Activated T-cell treated with anti-CD3 and anti-CD28 coated beads, Interleukin-2, amount 50 U/mL, for 72 hours (primary cell): Measurements from ENCODE around the gene OR10Z1. TPM values are rescaled to one million over a fixed set of nuclear protein-coding genes. Genes with fewer than 3 reads are reported as not detected.

Experiments used
- ATAC-seq, 2 donors: fragments of 150-1000 bp; cut with Tn5 transposase; replicated peaks in 1 of 2; 2 replicates each; pipeline ENCODE4 v1.10.0; 2021; ENCODE audit warnings: moderate library complexity in 2 of 2, mild to moderate bottlenecking in 1 of 2
- DNase-seq, 2 donors: peaks; one replicate each; pipeline ENCODE4 v3.0.0; 2021 to 2022; ENCODE audit warnings: mixed read lengths in 1 of 2
- H3K27ac Mint-ChIP-seq: one replicate; pipeline ENCODE4 v1.8.0; 2022; ENCODE audit warnings: mild to moderate bottlenecking, moderate library complexity, mixed read lengths
- H3K27me3 Mint-ChIP-seq: one replicate; pipeline ENCODE4 v1.8.0; 2022; ENCODE audit warnings: low read depth, mixed read lengths
- H3K36me3 Mint-ChIP-seq, 2 donors: one replicate each; pipeline ENCODE4 v1.8.0; 2022; ENCODE audit warnings: mixed read lengths in 2 of 2, mild to moderate bottlenecking in 1 of 2; ENCODE audit not compliant: insufficient read depth in 2 of 2
- H3K4me1 Mint-ChIP-seq: one replicate; pipeline ENCODE4 v1.8.0; 2022; ENCODE audit warnings: low read depth, mixed read lengths
- H3K4me3 Mint-ChIP-seq, 2 donors: one replicate each; pipeline ENCODE4 v1.8.0; 2022; ENCODE audit warnings: mild to moderate bottlenecking in 2 of 2, mixed read lengths in 2 of 2, moderate library complexity in 2 of 2
- H3K9me3 Mint-ChIP-seq, 2 donors: one replicate each; pipeline ENCODE4 v1.8.0; 2022; ENCODE audit warnings: mixed read lengths in 2 of 2
- total RNA-seq, 2 donors: library from RNA; stranded (reverse); gene quantifications; one replicate each; pipeline ENCODE4 v1.2.3, GENCODE V29; 2022

Gene OR10Z1
- not detected for total RNA-seq

GRCh38 chr1:158604968-158605367 lies at the start of gene OR10Z1:
Gene OR10Z1, plus strand, starts transcription at chr1:158605268. Its CDS starts 1,171 bp downstream, at chr1:158606439.
- no peaks in the 10 kb centered on the region for H3K36me3 Mint-ChIP-seq
- no peaks in the 10 kb centered on the region for H3K9me3 Mint-ChIP-seq
- ATAC-seq: no peak
- H3K4me1 Mint-ChIP-seq: no peaks in the 10 kb centered on the region
- no peak within 1 kb of the TSS for H3K27ac Mint-ChIP-seq
- H3K27me3 Mint-ChIP-seq: no peaks in the 10 kb centered on the region
- no peak for DNase-seq
- H3K4me3 Mint-ChIP-seq: no peak within 1 kb of the TSS

- no peak overlapping the region for H3K4me3 Mint-ChIP-seq
- no peaks in the 10 kb centered on the region for H3K4me1 Mint-ChIP-seq
- H3K27me3 Mint-ChIP-seq: peaks cover 15% of the 10 kb centered on the region
- ATAC-seq (no peak), DNase-seq (no peak)
- H3K9me3 Mint-ChIP-seq: no peaks in the 10 kb centered on the region
- H3K27ac Mint-ChIP-seq: no peak overlapping the region
- H3K36me3 Mint-ChIP-seq: no peaks in the 10 kb centered on the region
Observed at GRCh38 chr1:158559696-158560095, 45.4 kb upstream of the OR10Z1 start.

GRCh38 chr1:158563853-158564252 lies 41.2 kb upstream of the OR10Z1 start:
- Mint-ChIP-seq H3K4me3 (no peak overlapping the region), H3K4me1 (no peaks in the 10 kb centered on the region), H3K36me3 (peaks cover 0 to 2% of the 10 kb centered on the region in 2 donors), H3K27me3 (peaks cover 26% of the 10 kb centered on the region), H3K27ac (no peak overlapping the region), H3K9me3 (peaks cover 0 to 4% of the 10 kb centered on the region in 2 donors)
- ATAC-seq (no peak), DNase-seq (no peak)

GRCh38 chr1:158564608-158565007 lies 40.5 kb upstream of the OR10Z1 start:
- H3K27ac Mint-ChIP-seq: no peak overlapping the region
- peaks cover 26% of the 10 kb centered on the region for H3K27me3 Mint-ChIP-seq
- H3K4me3 Mint-ChIP-seq: no peak overlapping the region

GRCh38 chr1:158570480-158570879 lies 34.6 kb upstream of the OR10Z1 start, which contains the start of gene OR6P1:
Gene OR6P1, minus strand, starts transcription at chr1:158570580. Its CDS starts 6,976 bp downstream, at chr1:158563604.
- peaks cover 0 to 2% of the 10 kb centered on the region in 2 donors for H3K36me3 Mint-ChIP-seq
- no peak within 1 kb of the TSS for H3K27ac Mint-ChIP-seq
- no peaks in the 10 kb centered on the region for H3K4me1 Mint-ChIP-seq
- ATAC-seq (no peak), DNase-seq (no peak)
- H3K9me3 Mint-ChIP-seq: peaks cover 0 to 4% of the 10 kb centered on the region in 2 donors
- H3K27me3 Mint-ChIP-seq: peaks cover 39% of the 10 kb centered on the region
- no peak within 1 kb of the TSS for H3K4me3 Mint-ChIP-seq

More at GRCh38 chr1:158564608-158565007, 40.5 kb upstream of the OR10Z1 start:
- no peaks in the 10 kb centered on the region for H3K4me1 Mint-ChIP-seq
- ATAC-seq (no peak), DNase-seq (no peak)
- H3K9me3 Mint-ChIP-seq: peaks cover 0 to 4% of the 10 kb centered on the region in 2 donors
- H3K36me3 Mint-ChIP-seq: peaks cover 0 to 2% of the 10 kb centered on the region in 2 donors

GRCh38 chr1:158572226-158572625 lies 32.8 kb upstream of the OR10Z1 start:
- peaks cover 0 to 4% of the 10 kb centered on the region in 2 donors for H3K9me3 Mint-ChIP-seq
- ATAC-seq (no peak), DNase-seq (no peak)
- H3K27me3 Mint-ChIP-seq: peaks cover 40% of the 10 kb centered on the region
- H3K4me3 Mint-ChIP-seq: no peak overlapping the region
- no peaks in the 10 kb centered on the region for H3K4me1 Mint-ChIP-seq
- peaks cover 0 to 2% of the 10 kb centered on the region in 2 donors for H3K36me3 Mint-ChIP-seq
- no peak overlapping the region for H3K27ac Mint-ChIP-seq

- H3K4me1 Mint-ChIP-seq: no peaks in the 10 kb centered on the region
Observed at GRCh38 chr1:158577561-158577960, 27.5 kb upstream of the OR10Z1 start.

GRCh38 chr1:158579733-158580132 lies 25.3 kb upstream of the OR10Z1 start, which contains the start of gene OR10X1:
Gene OR10X1, minus strand, starts transcription at chr1:158579899. Its CDS starts 0 bp downstream, at chr1:158579899.
- no peak within 1 kb of the TSS for H3K4me3 Mint-ChIP-seq
- no peaks in the 10 kb centered on the region for H3K36me3 Mint-ChIP-seq
- H3K4me1 Mint-ChIP-seq: no peaks in the 10 kb centered on the region
- peaks cover 12% of the 10 kb centered on the region for H3K27me3 Mint-ChIP-seq
- ATAC-seq (no peak), DNase-seq (no peak)
- no peak within 1 kb of the TSS for H3K27ac Mint-ChIP-seq
- no peaks in the 10 kb centered on the region for H3K9me3 Mint-ChIP-seq

More at GRCh38 chr1:158577561-158577960, 27.5 kb upstream of the OR10Z1 start:
- ATAC-seq: no peak
- Mint-ChIP-seq H3K9me3 (no peaks in the 10 kb centered on the region), H3K4me3 (no peak overlapping the region), H3K27ac (no peak overlapping the region), H3K27me3 (peaks cover 17% of the 10 kb centered on the region), H3K36me3 (no peaks in the 10 kb centered on the region)
- DNase-seq: no peak

- Mint-ChIP-seq H3K9me3 (peaks cover 2 to 5% of the 10 kb centered on the region in 2 donors), H3K4me1 (no peaks in the 10 kb centered on the region), H3K27ac (no peak overlapping the region), H3K27me3 (peaks cover 4% of the 10 kb centered on the region), H3K4me3 (no peak overlapping the region), H3K36me3 (peaks cover 0 to 3% of the 10 kb centered on the region in 2 donors)
- no peak for ATAC-seq
- no peak for DNase-seq
Observed at GRCh38 chr1:158583962-158584361, 21.1 kb upstream of the OR10Z1 start.

- peaks cover 4 to 7% of the 10 kb centered on the region in 2 donors for H3K9me3 Mint-ChIP-seq
- H3K36me3 Mint-ChIP-seq: peaks cover 0 to 5% of the 10 kb centered on the region in 2 donors
- H3K4me3 Mint-ChIP-seq: no peak overlapping the region
- H3K27ac Mint-ChIP-seq: no peak overlapping the region
- no peak for ATAC-seq
- no peaks in the 10 kb centered on the region for H3K4me1 Mint-ChIP-seq
- H3K27me3 Mint-ChIP-seq: no peaks in the 10 kb centered on the region
- DNase-seq: no peak
Observed at GRCh38 chr1:158586942-158587341, 18.1 kb upstream of the OR10Z1 start.

- H3K36me3 Mint-ChIP-seq: peaks cover 0 to 5% of the 10 kb centered on the region in 2 donors
- peaks cover 9 to 12% of the 10 kb centered on the region in 2 donors for H3K9me3 Mint-ChIP-seq
- H3K4me1 Mint-ChIP-seq: no peaks in the 10 kb centered on the region
- H3K27ac Mint-ChIP-seq: no peak overlapping the region
- H3K4me3 Mint-ChIP-seq: no peak overlapping the region
- H3K27me3 Mint-ChIP-seq: no peaks in the 10 kb centered on the region
- DNase-seq: no peak
- no peak for ATAC-seq
Observed at GRCh38 chr1:158600735-158601134, 4.3 kb upstream of the OR10Z1 start.

GRCh38 chr1:158607296-158607695 lies 2.2 kb downstream of the OR10Z1 start:
- Mint-ChIP-seq H3K27me3 (no peaks in the 10 kb centered on the region), H3K27ac (no peak overlapping the region), H3K36me3 (no peaks in the 10 kb centered on the region), H3K4me1 (no peaks in the 10 kb centered on the region), H3K4me3 (no peak overlapping the region), H3K9me3 (no peaks in the 10 kb centered on the region)
- ATAC-seq: no peak
- no peak for DNase-seq

GRCh38 chr1:158611916-158612315 lies 6.8 kb downstream of the OR10Z1 start:
- Mint-ChIP-seq H3K9me3 (no peaks in the 10 kb centered on the region), H3K27me3 (peaks cover 4% of the 10 kb centered on the region), H3K36me3 (no peaks in the 10 kb centered on the region), H3K4me3 (no peak overlapping the region), H3K4me1 (no peaks in the 10 kb centered on the region), H3K27ac (no peak overlapping the region)
- ATAC-seq (no peak), DNase-seq (no peak)

GRCh38 chr1:158613764-158614163 lies 8.7 kb downstream of the OR10Z1 start:
- DNase-seq: no peak
- no peaks in the 10 kb centered on the region for H3K36me3 Mint-ChIP-seq
- H3K27ac Mint-ChIP-seq: no peak overlapping the region

More at GRCh38 chr1:158613764-158614163, 8.7 kb downstream of the OR10Z1 start:
- peaks cover 4% of the 10 kb centered on the region for H3K27me3 Mint-ChIP-seq
- H3K4me3 Mint-ChIP-seq: no peak overlapping the region
- ATAC-seq: no peak
- H3K4me1 Mint-ChIP-seq: no peaks in the 10 kb centered on the region
- H3K9me3 Mint-ChIP-seq: no peaks in the 10 kb centered on the region
